GM18870 (cell line): ENCODE measurements around the gene DNAJB8.

Experiments used
- ATAC-seq: cut with Tn5 transposase; IDR thresholded peaks from one replicate; pipeline ENCODE4 v1.9.1; 2021; ENCODE audit warnings: moderate library complexity; ENCODE audit not compliant: unreplicated experiment

The DNAJB8 gene

DNA sequence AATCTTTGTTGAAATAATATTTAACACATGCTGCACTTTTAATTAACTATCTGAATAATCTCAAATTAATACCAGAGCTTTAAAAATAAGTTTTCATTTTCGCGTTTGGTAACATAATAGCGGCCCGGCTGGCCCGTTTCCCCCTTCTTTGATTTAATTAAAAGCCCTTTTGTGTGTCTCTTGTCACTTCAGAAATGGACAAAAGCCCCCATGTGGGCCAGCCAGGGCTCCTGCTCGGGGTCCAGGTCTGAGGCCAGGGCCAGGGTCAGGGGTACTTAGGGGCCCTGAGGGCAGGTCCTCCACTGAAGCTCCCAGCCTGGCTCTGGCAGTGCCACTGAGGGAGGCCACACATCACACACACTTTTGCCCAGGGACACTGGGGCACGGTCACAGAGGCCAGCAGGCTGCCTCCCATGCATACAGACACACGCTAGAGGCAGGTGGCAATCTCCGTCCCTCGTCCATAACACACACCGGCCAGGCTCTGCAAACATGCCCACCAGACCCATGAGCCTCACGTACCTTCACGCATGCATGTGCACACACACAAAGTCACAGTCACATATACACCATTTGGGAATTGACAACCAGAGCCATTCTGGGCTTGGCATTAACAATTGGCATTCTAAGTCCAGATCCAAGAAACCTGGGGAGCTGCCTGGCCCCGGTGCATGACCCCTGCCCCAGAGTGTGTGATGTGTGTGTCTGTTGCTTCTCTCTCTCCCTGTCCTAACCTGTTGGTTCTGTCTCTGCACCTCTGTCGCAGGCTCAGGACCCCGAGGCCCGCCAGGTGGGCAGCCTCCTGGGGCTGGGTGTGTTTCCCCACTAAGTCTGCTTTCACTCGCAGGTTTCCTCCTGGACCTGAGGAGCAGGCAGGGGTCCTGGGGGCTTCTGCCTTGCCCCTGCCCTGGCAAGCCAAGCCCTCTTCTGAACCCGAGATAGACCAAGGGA is 38.5 kb downstream of the DNAJB8 start:
- no peak for ATAC-seq

DNA sequence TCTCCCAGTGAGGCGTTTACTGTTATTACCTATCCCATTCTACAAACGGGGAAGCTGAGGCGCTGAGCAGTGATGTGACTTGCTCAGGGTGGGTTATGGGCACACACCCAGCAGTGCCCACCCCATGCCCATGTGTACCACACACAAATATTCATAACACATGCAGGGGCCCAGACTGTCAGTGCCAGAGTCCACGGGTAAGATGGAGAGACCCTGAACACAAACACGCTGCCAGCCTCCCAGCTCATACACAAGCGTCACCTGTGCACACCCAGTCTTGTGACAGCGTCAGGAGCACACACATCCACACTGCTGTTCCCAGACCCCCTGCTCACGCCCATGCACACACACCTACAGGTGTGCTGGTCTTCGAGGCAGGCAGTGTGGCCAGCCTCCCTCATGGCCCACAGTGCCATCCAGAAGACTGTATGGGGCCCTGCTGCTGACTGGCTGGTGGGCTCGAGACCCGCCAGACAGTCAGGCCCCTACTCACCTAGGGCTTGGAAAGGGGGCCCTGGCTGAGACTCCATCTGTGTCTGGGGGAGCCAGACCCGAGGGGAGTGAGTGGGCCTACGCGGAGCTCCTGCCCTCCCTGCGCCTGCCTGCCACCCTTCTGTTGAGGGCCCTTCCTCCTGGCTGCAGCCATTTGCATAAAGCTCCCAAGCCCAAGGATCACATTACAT is 39.4 kb downstream of the DNAJB8 start:
- ATAC-seq: no peak

DNA sequence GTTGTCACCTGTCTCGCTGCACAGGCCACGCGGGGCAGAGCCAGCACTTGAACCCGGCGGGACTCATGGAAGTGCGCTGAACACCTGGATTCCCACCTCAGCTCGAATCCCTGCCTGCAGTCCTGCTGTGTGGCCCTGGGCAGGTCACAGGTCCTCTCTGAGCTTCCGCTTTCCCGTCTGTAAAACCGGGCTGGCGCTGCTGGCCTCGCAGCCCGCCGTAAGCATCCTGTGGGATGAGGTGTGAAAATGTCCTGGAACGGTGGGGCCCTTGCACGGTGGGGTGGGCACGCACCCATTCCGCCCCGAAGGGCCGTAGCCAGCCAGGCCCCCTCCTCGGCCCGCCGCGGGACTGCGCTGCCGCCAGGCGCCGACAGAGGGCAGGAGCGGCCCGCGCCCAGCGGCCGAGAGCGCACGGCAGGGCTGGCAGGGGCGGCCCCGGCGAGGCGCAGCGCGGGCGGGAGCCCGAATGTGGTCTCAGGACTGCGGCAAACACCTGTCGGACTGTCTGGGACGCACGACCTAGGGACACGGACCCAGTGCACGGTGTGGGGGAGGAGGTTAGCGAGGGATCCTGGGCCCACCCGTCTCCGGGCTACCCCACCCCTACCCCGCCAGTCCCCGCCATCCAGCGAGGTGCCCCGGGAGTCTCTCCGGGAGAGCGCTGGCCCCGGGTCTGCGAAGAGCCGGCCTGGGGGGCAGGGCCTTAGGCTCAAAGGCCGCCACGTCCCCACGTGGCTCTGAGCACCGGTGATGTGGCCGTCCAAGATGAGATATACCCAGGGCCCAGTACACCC is 40.4 kb downstream of the DNAJB8 start:
- ATAC-seq: no peak

DNA sequence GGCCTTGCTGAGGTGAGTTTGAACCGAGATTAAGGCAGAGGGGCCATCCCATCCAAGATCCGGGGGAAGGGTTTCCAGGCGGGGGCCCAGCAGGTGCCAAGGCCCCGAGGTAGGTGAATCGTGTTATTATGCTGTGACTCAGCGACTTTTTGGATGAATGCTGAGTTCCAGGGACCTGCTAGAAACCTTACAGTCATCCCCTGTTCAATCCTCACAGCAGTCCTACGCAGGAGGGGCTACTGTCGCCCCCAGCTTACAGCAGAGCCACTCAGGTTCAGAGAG is 40.9 kb downstream of the DNAJB8 start:
- no peak for ATAC-seq

DNA sequence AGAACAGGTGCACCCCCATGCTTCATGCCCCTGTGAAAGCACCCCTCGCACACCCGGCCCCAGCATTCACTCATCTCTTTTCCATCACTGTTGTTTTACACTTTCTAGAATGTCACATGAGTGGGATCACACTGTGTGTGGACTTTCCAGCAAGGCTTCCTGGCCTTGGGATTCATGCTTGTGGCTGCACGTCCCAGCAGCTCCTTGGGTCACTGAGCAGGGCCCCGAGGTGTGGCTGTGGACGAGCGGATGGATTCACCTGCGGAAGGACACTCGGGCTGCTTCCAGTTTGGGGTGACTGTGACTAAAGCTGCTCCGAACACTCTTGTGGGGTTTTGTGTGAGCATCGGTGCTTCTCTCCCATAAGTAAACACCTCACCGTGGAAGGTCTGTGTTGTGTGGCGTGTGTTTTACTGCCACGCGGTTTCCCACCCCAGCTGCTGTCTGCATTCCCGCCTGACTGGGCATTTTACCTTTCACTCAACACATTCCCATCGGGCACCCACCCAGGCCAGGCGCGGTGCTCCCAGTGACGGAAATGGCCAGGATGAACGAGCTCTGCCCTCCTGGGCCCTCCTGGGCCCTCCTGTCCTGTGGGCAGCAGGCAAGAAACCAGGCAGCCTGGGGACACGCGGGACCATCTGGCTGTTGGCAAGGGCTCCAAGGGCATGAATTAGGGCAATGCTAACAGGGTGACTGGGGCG is 41.4 kb downstream of the DNAJB8 start:
- no peak for ATAC-seq

DNA sequence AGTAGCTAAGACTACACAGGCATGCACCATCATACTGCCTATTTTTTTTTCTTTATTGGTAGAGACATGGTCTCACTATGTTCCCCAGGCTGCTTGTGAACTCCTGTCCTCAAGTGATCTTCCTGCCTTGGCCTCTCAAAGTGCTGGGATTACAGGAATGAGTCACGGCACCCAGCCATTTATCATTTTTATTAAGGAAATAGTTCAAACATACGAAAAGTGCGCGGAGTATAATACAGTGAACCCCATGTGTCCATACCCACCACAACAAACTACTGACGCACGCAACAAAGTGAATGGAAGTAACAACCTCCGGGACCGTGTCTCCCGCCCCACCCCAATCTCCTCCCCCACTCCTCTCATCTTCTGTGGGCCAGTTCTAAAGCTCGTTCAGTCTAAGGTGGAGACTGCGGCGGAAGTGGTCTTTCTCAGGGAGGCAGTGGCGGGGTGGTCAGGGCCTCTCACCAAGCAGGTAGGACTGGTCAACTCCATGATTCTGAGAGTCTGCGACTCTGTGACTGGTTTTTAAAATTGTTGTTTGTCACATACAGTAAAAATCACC is 42.1 kb downstream of the DNAJB8 start:
- ATAC-seq: no peak

DNA sequence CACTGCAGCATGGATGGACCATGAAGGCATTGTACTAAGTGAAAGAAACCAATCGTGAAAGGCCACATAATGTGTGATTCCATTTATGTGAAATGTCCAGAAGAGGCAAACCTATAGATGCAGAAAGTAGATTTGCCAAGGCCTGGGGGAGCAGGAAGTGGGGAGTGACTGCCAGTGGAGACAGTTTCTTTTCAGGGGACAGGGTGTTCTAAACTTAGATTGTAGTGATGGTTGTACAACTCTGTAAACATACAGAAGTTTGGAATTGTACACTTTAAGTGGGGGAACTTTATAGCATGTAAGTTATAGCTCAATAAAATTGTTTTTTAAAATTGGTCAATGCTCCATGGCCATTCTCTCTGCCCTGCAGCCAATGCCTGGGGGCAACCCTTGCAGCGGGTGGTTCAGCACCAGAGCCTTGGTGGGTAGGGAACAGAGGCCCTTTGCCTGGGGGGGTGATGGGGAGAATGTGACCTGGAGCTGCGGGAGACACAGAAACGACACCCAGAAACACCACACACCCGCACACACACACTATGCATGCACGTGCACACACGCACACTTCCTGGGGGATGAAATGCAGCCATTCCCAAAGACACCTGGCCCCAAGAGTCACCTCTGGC is 43.1 kb downstream of the DNAJB8 start:
- ATAC-seq: no peak

DNA sequence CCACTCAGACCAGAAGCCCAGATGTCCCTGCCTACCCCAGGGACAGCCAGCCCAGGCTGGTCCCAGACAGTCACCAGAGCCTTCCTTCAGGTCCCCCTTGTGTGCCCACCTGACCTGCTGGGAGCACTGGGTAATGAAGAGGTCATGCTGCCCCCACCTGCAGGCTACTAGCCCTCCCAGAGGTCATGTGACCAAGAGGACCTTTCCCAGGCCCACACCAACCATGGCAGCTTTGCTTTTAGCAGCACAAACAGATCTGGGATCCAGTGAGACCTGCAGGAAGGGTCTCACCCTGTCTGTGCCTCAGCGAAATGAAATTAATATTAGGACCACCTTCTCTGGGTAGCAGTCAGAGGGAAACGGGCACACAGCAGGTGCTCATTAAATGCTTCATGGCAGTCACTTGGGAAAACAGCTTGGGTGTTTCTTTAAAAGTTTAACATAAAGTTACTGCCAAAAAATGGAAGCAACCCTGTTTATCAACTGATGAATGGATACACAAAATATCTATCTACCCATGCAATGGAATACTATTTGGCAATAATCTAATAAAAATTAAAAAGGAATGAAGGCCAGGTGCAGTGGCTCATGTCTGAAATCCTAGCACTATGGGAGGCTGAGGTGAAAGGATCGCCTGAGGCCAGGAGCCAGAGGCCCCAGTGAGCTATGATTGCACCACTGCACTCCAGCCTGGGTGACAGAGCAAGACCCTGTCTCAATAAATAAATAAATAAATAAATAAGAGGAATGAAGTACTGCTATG is 43.7 kb downstream of the DNAJB8 start:
- no peak for ATAC-seq

DNA sequence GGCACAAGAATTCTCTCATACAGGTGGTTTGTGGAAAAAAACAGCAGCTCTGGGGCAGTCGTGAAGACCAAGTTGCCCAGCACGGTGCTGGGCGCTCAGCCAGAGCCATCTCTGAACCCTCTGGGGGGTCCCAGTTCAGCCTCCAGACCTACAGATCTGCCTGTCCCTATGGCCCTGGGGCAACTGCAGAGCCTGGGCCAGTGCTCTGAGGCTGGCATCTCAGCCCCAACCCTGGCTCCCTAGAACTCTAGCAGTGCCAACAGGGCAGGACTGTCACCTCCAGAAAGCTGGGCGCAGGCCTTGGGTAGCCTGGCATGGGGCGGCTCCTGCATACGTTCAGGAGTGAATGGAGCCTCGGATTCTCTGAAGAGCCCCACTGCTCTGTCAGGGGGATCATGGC is 44.7 kb downstream of the DNAJB8 start:
- no peak for ATAC-seq

DNA sequence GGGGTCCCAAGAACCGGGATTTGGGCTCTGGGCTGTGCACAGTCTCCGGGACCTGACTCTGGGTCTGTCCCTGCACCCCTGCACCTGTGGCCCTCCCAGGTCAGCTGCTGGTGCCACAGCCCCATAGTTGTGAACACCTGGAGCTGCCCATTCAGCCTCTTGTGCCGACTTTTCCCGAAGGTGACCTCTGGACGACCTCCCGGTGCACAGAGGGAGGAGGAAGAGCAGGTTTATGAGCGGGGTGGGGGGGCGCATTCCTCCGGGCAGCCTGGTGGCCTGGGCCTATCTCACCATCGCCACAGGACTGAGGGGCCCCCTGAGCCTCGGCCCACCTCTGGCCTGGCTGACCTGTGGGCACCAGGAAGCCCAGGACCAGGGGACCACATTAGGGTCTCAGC is 45.3 kb downstream of the DNAJB8 start:
- ATAC-seq: no peak

DNA sequence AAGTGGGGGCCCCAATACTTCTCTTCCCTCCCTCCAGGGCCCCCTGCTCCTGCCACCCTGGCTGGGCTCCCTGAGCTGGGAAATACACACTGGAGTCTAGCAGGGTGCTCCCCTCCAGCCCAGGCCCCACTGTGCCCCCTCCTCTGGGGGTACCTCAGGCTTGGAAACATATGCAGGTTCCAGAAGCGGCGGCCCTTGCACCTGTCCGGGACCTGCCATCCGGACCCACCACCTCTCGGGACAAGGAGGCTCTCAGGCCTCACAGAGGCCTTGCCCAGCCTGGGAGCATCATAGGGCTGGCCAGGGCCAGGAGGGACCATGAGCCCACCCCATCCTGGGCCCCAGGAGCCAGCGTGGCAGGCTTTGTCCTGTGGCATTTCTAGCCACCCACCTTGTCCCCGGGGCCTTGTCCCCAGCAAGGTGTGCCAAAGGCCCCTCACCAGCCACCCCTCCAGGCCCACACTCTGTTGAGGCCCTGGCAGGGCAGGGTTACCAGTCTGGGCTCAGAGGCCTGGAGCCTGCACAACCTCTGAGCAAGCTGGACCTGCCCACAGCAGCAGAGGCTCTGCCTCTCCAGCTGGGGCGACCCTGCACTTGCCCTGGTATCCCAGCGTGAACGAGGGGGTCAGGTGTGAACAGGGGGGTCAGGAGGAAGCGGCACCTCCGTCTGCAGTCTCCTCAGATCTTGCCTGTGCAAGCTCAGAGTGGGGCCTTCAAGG is 45.8 kb downstream of the DNAJB8 start:
- ATAC-seq: no peak

DNA sequence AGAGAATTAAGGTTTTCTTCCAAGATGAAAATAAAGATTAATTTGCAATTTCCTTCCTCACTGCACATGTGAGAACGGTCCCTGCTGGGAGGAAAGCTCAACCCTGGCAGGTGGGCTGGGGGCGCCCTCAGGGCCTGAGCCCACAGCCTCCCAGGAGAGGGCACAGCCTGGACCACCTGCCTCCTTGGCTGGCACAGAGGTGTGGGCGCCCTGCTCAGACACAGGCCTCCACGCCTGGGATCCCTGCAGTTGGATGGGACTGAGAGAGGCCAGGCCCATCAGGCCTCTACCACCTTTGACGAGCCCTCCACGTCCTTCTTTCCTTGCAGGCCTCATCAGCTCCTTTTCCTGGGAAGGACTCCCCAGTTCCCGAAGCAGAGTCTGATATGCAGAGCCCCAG is 46.4 kb downstream of the DNAJB8 start:
- ATAC-seq: no peak

DNA sequence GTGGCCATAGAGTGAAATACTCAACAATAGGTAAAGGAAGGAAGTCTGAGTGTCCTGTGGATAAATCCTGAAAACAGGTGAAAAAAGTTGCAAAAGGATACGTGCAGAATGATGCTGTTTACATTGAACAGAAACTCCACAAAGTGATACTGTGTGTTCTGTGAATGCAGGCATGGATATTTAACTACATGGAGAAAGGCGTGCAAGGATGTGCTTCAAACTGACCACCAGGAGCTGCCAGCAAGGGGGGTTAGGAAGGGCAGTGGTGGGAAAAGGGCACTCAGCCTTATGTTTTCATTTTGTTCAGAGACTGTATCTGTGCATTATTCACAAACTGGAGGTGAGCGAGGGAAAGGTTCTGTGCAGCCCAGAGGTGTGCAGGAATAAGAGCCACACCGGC is 47.4 kb downstream of the DNAJB8 start:
- no peak for ATAC-seq

DNA sequence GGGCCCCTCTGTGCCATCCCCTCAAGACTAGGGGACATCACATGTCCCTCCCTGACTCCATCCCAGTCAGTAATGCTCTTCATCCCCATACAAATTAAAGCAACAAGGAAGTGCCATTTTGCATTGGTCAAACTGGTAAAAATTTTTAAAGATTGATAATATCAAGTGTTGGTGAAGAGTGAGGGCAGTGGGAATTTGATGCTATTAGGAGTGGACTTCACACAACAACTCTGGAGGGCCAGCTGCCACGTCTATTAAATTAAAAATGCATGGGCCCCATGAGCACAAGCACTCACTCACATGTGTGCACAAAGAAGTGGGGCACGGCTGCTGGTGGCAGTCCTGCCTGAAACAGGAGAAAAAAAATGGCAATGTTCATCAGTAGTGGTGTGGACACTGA is 47.8 kb downstream of the DNAJB8 start:
- no peak for ATAC-seq

DNA sequence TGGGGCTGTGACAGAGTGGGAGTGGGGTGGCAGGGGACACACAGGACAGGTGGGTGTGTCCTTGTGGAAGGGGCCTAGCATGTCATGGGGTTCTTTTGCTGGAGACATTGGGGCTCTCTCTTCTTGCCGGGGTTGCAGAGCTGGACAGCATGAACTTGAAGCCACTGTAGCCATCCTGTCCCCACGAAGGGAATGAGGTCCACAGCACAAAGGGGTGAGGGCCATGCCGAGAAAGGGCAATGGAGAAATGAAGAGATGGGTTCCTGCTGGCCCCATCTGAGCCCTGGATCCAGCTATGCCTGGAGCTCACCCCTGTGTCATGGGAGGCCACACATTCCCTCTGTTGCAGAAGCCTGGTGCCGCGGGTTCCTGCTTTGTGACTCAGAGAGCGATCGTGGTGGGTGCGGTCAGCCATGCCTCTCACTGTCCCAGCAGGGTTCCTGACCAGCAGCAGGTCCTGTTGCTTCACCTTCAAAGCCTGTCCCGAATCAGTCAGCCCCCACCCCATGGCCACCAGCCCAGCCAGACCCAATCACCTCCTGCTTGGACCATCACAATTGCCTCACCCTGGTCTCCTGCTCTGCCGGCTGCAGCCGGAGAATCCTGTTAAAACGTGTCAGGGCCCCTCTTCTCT is 50.0 kb downstream of the DNAJB8 start:
- no peak for ATAC-seq

DNA sequence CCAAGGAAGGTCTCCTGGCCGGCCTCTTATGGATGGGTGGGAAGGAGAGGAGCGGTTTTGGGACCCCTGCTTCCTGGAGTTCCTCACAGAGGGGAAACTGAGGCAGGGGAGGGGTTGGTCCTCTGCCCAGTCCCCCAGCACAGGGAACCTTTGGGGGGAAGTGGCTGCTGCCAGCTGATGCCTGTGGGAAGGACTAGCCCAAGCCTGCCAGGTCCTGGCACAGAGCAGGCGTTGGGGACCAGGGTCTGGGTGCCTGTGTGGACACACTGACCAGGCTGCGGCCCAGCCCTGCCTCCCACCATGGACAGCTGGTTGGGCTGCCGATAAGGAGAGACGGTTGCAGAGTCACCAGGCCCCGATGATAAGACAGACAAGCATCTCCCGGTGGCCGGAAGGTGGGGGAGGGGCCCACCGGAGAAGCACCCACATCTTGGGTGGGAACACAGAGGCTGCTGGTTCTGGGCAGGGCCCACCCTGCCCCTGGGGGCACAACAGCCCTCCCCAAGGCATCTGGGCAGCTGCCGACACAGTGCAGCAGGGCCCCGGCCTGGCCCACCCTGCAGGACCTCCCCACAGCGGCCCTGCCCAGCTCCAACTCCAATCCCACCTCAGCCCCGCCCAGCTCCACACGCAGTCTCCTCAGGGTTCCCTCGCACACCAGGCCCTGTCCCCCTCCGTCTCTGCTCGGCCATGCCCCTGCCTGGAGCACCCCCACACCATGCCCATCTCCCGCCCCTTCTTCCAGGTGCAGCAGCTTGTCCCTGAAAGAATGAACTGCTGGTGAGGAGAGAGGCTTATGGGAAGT is 50.7 kb downstream of the DNAJB8 start:
- ATAC-seq: no peak

DNA sequence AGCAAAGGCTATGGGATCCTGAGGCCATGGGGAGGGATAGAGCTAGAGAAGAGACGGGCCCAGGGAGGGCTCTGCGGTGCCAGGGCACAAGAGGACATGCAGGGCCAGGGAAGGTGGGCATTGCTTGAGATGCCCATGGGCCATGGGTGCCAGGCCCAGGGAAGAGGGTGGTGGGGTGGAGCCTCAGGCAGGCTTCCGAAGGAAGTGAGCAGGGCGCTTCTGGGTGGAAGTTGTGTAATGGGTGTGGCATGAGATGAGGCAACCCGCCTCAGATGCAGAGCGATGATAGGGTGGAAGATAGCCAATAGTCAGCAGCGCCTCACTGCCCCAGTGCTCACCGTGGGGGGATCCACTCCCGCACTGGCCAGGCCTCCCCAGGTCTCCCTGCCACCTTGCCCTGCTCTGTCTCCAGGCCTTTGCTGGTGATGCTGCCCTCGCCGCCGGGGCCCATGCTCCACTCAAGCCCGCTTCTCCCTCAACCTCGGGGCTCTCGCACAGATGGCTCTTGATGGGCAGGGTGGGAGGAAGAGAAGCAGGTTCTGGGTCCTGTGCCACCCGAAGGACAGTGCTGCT is 51.4 kb downstream of the DNAJB8 start:
- no peak for ATAC-seq
